Smooth muscle cell (in vitro differentiated cells): ENCODE data around the gene PLCL2. TPM values are rescaled to one million over a fixed set of nuclear protein-coding genes. Genes with fewer than 3 reads are reported as not detected.

Experiments used
- DNase-seq: peaks from one replicate; lab custom pipeline; 2025; ENCODE audit not compliant: unreplicated experiment; lab: John Stamatoyannopoulos, UW
- H2AFZ ChIP-seq: fragments of 200-600 bp; sonication (generic); 2 replicates; pipeline ENCODE4 v1.6.0; 2016; ENCODE audit warnings: antibody characterized with exemption, low read depth, mild to moderate bottlenecking
- H3F3A ChIP-seq: fragments of 200-600 bp; sonication (generic); 2 replicates; pipeline ENCODE4 v1.6.0; 2017; ENCODE audit warnings: antibody characterized with exemption, low read depth
- H3K27ac ChIP-seq: fragments of 200-600 bp; sonication (generic); 2 replicates; pipeline ENCODE4 v1.5.1; 2016; ENCODE audit warnings: low read depth, mild to moderate bottlenecking
- H3K27me3 ChIP-seq: fragments of 200-600 bp; sonication (generic); 2 replicates; pipeline ENCODE4 v1.6.1; 2016; ENCODE audit warnings: low read depth, mild to moderate bottlenecking
- H3K36me3 ChIP-seq: fragments of 200-600 bp; sonication (generic); 2 replicates; pipeline ENCODE4 v1.5.1; 2016; ENCODE audit warnings: low read depth
- H3K4me1 ChIP-seq: fragments of 200-600 bp; sonication (generic); 2 replicates; pipeline ENCODE4 v1.5.1; 2016; ENCODE audit warnings: low read depth
- H3K4me2 ChIP-seq: fragments of 200-600 bp; sonication (generic); 2 replicates; pipeline ENCODE4 v1.6.0; 2016; ENCODE audit warnings: mild to moderate bottlenecking
- H3K4me3 ChIP-seq: fragments of 200-600 bp; sonication (generic); 2 replicates; pipeline ENCODE4 v1.5.1; 2016; ENCODE audit warnings: mild to moderate bottlenecking
- H3K79me2 ChIP-seq: fragments of 200-600 bp; sonication (generic); 2 replicates; pipeline ENCODE4 v1.6.0; 2016; ENCODE audit warnings: low read depth, mild to moderate bottlenecking
- H3K9ac ChIP-seq: fragments of 200-600 bp; sonication (generic); 2 replicates; pipeline ENCODE4 v1.6.0; 2016; ENCODE audit warnings: low read depth
- H3K9me3 ChIP-seq: fragments of 200-600 bp; sonication (generic); replicated peaks from 2 replicates; pipeline ENCODE4 v1.5.1; 2016; ENCODE audit warnings: low read depth
- H4K20me1 ChIP-seq: fragments of 200-600 bp; sonication (generic); 2 replicates; pipeline ENCODE4 v1.6.0; 2016; ENCODE audit warnings: low read depth
- WGBS: methylation state at CpG from one replicate; pipeline ENCODE4 v1.1.7; 2016; ENCODE audit warnings: low lambda C conversion rate; 5-methylcytosine and 5-hydroxymethylcytosine counted together
- polyA plus RNA-seq: library from polyadenylated mRNA; unstranded; fragments of >200 nt; fragmentation: Nextera tagmentation; extraction: Ambion mirVana; gene quantifications from 2 replicates; pipeline ENCODE4 v1.2.1, GENCODE V29; 2016
- total RNA-seq: library from RNA; depleted of rRNA; stranded (reverse); fragments of >200 nt; gene quantifications from 2 replicates; pipeline ENCODE4 v1.2.3, GENCODE V29; 2014
- TF ChIP-seq, protein P1 (sequence below): fragments of 200-600 bp; sonication (generic); IDR thresholded peaks from 2 replicates; pipeline ENCODE4 v1.5.1; 2017; ENCODE audit warnings: borderline replicate concordance, mild to moderate bottlenecking, antibody characterized with exemption; ENCODE audit not compliant: insufficient read depth, poor library complexity, severe bottlenecking

The PLCL2 gene
- total and polyA plus RNA-seq, 2 experiments from 2014 or later: 2.1 to 5.0 TPM

DNA sequence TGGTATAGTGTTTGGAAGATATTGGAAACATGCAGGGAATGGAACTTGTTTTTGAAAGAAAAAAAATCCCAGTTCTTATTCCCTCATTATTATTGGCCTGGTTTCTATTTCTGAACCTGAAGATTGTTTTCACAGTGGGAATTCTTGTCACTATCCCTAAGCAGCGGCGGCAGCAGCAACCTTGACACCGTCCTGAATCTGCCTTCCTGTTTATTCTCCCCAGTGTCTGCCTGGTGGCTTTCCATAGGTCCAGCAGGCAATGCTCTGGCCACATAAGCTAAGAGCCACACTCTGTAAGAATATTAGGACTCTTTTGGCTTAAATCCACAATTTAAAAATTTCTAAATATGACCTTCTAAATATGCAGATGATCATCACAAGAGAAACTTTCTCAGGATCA is 178.0 kb downstream of the PLCL2 start:
- no peak overlapping the region for H3K27ac ChIP-seq
- TF ChIP-seq, protein P1, sequence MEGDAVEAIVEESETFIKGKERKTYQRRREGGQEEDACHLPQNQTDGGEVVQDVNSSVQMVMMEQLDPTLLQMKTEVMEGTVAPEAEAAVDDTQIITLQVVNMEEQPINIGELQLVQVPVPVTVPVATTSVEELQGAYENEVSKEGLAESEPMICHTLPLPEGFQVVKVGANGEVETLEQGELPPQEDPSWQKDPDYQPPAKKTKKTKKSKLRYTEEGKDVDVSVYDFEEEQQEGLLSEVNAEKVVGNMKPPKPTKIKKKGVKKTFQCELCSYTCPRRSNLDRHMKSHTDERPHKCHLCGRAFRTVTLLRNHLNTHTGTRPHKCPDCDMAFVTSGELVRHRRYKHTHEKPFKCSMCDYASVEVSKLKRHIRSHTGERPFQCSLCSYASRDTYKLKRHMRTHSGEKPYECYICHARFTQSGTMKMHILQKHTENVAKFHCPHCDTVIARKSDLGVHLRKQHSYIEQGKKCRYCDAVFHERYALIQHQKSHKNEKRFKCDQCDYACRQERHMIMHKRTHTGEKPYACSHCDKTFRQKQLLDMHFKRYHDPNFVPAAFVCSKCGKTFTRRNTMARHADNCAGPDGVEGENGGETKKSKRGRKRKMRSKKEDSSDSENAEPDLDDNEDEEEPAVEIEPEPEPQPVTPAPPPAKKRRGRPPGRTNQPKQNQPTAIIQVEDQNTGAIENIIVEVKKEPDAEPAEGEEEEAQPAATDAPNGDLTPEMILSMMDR: no peak
- no peaks in the 10 kb centered on the region for H3K9me3 ChIP-seq
- H3K36me3 ChIP-seq: no peaks in the 10 kb centered on the region
- H3K4me1 ChIP-seq: no peaks in the 10 kb centered on the region
- no peaks in the 10 kb centered on the region for H4K20me1 ChIP-seq
- H2AFZ ChIP-seq: no peak overlapping the region
- no peak overlapping the region for H3K4me2 ChIP-seq
- DNase-seq: no peak
- no peak overlapping the region for H3K9ac ChIP-seq
- H3K79me2 ChIP-seq: no peaks in the 10 kb centered on the region
- H3F3A ChIP-seq: no peaks in the 10 kb centered on the region
- no peaks in the 10 kb centered on the region for H3K27me3 ChIP-seq
- WGBS: 75% methylated on average over 3 of the region's 3 CpGs
- H3K4me3 ChIP-seq: no peak overlapping the region

DNA sequence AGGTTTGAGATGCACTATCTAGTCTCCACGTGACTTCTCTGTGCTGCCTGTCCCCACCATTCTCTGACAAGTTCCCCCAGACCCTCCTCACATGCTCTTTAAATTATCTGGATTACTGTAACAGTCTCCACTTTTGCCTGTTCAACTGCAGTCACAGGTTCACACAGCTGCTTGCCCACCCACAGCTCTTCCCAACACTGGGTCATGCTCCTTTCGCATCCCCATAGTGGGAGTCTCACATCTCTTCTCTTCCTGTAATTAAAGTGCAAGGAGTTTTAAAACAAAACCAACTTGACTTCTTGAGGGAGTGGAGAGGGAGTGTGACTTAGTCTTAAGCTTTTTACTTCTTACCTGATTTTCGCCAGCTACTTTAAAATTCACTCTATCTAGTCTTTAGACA is 178.8 kb downstream of the PLCL2 start:
- H3K4me1 ChIP-seq: no peaks in the 10 kb centered on the region
- no peak overlapping the region for H2AFZ ChIP-seq
- H3K9me3 ChIP-seq: no peaks in the 10 kb centered on the region
- H3K9ac ChIP-seq: no peak overlapping the region
- no peaks in the 10 kb centered on the region for H3K36me3 ChIP-seq
- no peaks in the 10 kb centered on the region for H4K20me1 ChIP-seq
- no peak overlapping the region for H3K27ac ChIP-seq
- no peaks in the 10 kb centered on the region for H3K79me2 ChIP-seq
- H3K4me2 ChIP-seq: no peak overlapping the region
- H3K27me3 ChIP-seq: no peaks in the 10 kb centered on the region
- no peak for DNase-seq
- TF ChIP-seq, protein P1: no peak
- no peaks in the 10 kb centered on the region for H3F3A ChIP-seq
- WGBS: 69% methylated on average over 3 of the region's 3 CpGs
- H3K4me3 ChIP-seq: no peak overlapping the region

DNA sequence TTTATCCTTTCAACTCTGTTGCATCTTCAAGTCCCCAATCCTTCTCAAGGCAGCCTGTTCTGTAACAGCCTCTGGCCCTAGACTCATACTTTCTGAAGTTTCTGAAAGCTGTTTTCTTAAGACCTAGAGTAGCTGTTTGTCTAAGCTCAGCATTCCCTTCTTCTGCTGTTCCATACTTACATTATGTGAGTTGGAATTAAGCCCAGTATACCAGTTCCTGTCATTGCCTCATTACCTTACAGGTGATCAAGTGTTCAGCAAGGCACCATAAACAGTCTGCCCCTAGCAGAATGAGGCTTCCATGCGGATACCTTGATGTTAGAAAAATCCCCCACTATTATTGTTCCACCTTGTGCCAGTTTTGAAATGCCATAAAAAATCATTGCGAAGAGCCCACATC is 180.6 kb downstream of the PLCL2 start:
- no peak overlapping the region for H3K27ac ChIP-seq
- no peaks in the 10 kb centered on the region for H3F3A ChIP-seq
- H3K4me3 ChIP-seq: no peak overlapping the region
- H2AFZ ChIP-seq: no peak overlapping the region
- no peaks in the 10 kb centered on the region for H3K9me3 ChIP-seq
- H3K4me2 ChIP-seq: no peak overlapping the region
- H3K79me2 ChIP-seq: no peaks in the 10 kb centered on the region
- H3K27me3 ChIP-seq: no peaks in the 10 kb centered on the region
- H4K20me1 ChIP-seq: no peaks in the 10 kb centered on the region
- no peaks in the 10 kb centered on the region for H3K4me1 ChIP-seq
- H3K9ac ChIP-seq: no peak overlapping the region
- TF ChIP-seq, protein P1: no peak
- 98% methylated on average over 2 of the region's 2 CpGs for WGBS
- no peaks in the 10 kb centered on the region for H3K36me3 ChIP-seq
- DNase-seq: no peak

GRCh38 chr3:17065881-17066280 is 181.1 kb downstream of the PLCL2 start:
- H3K4me1 ChIP-seq: no peaks in the 10 kb centered on the region
- WGBS: 78% methylated on average over 4 of the region's 4 CpGs
- H2AFZ ChIP-seq: no peak overlapping the region
- no peak overlapping the region for H3K9ac ChIP-seq
- H3K9me3 ChIP-seq: no peaks in the 10 kb centered on the region
- H3F3A ChIP-seq: no peaks in the 10 kb centered on the region
- DNase-seq: no peak
- TF ChIP-seq, protein P1: no peak
- no peaks in the 10 kb centered on the region for H3K79me2 ChIP-seq
- H3K4me3 ChIP-seq: no peak overlapping the region
- H3K36me3 ChIP-seq: no peaks in the 10 kb centered on the region
- H3K27me3 ChIP-seq: no peaks in the 10 kb centered on the region
- H3K27ac ChIP-seq: no peak overlapping the region
- H3K4me2 ChIP-seq: no peak overlapping the region
- H4K20me1 ChIP-seq: no peaks in the 10 kb centered on the region
